Endothelial cell of umbilical vein (primary cell): ENCODE data around the gene UQCRFS1. TPM values are rescaled to one million over a fixed set of nuclear protein-coding genes. Genes with fewer than 3 reads are reported as not detected.

Experiments used
- BruUV-seq: library from RNA; stranded (reverse); fragments of 400-500 nt; replicated peaks from 2 replicates; lab custom pipeline; 2021; lab: Mats Ljungman, UMichigan
- CTCF ChIA-PET: fragments of 300-600, 350-600 bp; sonication (Branson Sonifier 250); formaldehyde crosslinking; loops from one replicate; lab custom pipeline; 2021; ENCODE audit warnings: antibody characterized with exemption, inconsistent platforms; lab: Charles Lee
- POLR2A ChIA-PET: fragments of 300-600, 350-600 bp; sonication (Branson Sonifier 250); formaldehyde crosslinking; loops from one replicate; lab custom pipeline; 2021; ENCODE audit warnings: antibody characterized with exemption, inconsistent platforms; lab: Charles Lee
- DNase-seq: peaks from one replicate; pipeline ENCODE4 v3.0.0-alpha.2; 2011; ENCODE audit warnings: low read depth, low spot score
- FAIRE-seq: peaks from 2 replicates; lab custom pipeline; 2011; peaks lifted over from hg19 to GRCh38; lab: Jason Lieb, UNC
- H2AFZ ChIP-seq: 2 replicates; pipeline ENCODE4 v1.6.0; 2012; ENCODE audit warnings: low read depth, low read length, control low read depth, inconsistent platforms
- H3K27ac ChIP-seq: 2 replicates; pipeline ENCODE4 v1.5.1; 2011; ENCODE audit warnings: low read depth, mild to moderate bottlenecking, control low read depth, low read length, moderate library complexity; ENCODE audit not compliant: insufficient read depth
- H3K27me3 ChIP-seq, 2 experiments: 2 replicates each; pipeline versions ENCODE4 v1.6.0 to v1.6.1; 2011; ENCODE audit warnings: low read length in 2 of 2, mixed read lengths in 1 of 2; ENCODE audit not compliant: control insufficient read depth in 2 of 2, insufficient read depth in 2 of 2
- H3K36me3 ChIP-seq, 2 experiments: 2 replicates in 1 of 2; 3 replicates in 1 of 2; pipeline ENCODE4 v1.5.1; 2011; ENCODE audit warnings: low read length in 2 of 2, mild to moderate bottlenecking in 1 of 2, moderate library complexity in 1 of 2; ENCODE audit not compliant: control insufficient read depth in 2 of 2, insufficient read depth in 2 of 2; ENCODE audit errors: extremely low read depth in 1 of 2
- H3K4me1 ChIP-seq: 3 replicates; pipeline ENCODE4 v1.5.1; 2011; ENCODE audit warnings: mild to moderate bottlenecking, low read length; ENCODE audit not compliant: control insufficient read depth, insufficient read depth; ENCODE audit errors: extremely low read depth
- H3K4me2 ChIP-seq: 2 replicates; pipeline ENCODE4 v1.6.1; 2011; ENCODE audit warnings: low read length, control low read depth, mixed read lengths; ENCODE audit not compliant: insufficient read depth
- H3K4me3 ChIP-seq, 3 experiments: fragments of 200-600 bp in 1 of 3; sonication (generic), shearing (Covaris generic) in 1 of 3; replicated peaks in 1 of 3; 2 replicates each; pipeline ENCODE4 v1.5.1; 2011 to 2016; ENCODE audit warnings: control low read depth in 3 of 3, low read length in 3 of 3, mild to moderate bottlenecking in 2 of 3, inconsistent platforms in 1 of 3, low read depth in 1 of 3, moderate library complexity in 1 of 3; ENCODE audit not compliant: insufficient read depth in 1 of 3
- H3K79me2 ChIP-seq: 2 replicates; pipeline ENCODE4 v1.6.0; 2012; ENCODE audit warnings: low read length, inconsistent platforms; ENCODE audit not compliant: control insufficient read depth, insufficient read depth
- H3K9ac ChIP-seq: replicated peaks from 2 replicates; pipeline ENCODE3; 2011; ENCODE audit warnings: low read length, control low read depth; ENCODE audit not compliant: insufficient read depth; ENCODE audit errors: extremely low read depth
- H3K9me1 ChIP-seq: replicated peaks from 3 replicates; pipeline ENCODE4 v1.6.0; 2011; ENCODE audit warnings: mild to moderate bottlenecking, low read length; ENCODE audit not compliant: control insufficient read depth, insufficient read depth; ENCODE audit errors: extremely low read depth
- H3K9me3 ChIP-seq: replicated peaks from 2 replicates; pipeline ENCODE4 v1.5.1; 2012; ENCODE audit warnings: low read length, inconsistent platforms; ENCODE audit not compliant: control insufficient read depth, insufficient read depth
- H4K20me1 ChIP-seq: replicated peaks from 2 replicates; pipeline ENCODE3; 2011; ENCODE audit warnings: mild to moderate bottlenecking, low read length; ENCODE audit not compliant: control insufficient read depth, insufficient read depth; ENCODE audit errors: extremely low read depth
- EZH2 ChIP-seq: IDR thresholded peaks from 2 replicates; pipeline ENCODE4 v1.6.1; 2012; ENCODE audit warnings: borderline replicate concordance, low read depth, mild to moderate bottlenecking, moderate library complexity, low read length, inconsistent platforms; ENCODE audit not compliant: severe bottlenecking
- FOS ChIP-seq: IDR thresholded peaks from 2 replicates; pipeline ENCODE4 v1.6.1; 2011; ENCODE audit warnings: mild to moderate bottlenecking, low read length, moderate library complexity, borderline replicate concordance; ENCODE audit not compliant: insufficient read depth
- GATA2 ChIP-seq: IDR thresholded peaks from 2 replicates; pipeline ENCODE4 v1.7.0; 2011; ENCODE audit warnings: low read depth, mild to moderate bottlenecking, moderate library complexity, mixed read lengths, low read length; ENCODE audit not compliant: insufficient read length, insufficient read depth
- JUN ChIP-seq: IDR thresholded peaks from 2 replicates; pipeline ENCODE4 v1.6.1; 2011; ENCODE audit warnings: borderline replicate concordance, low read depth; ENCODE audit not compliant: insufficient read length, insufficient read depth
- MAX ChIP-seq: IDR thresholded peaks from 2 replicates; pipeline ENCODE4 v1.6.1; 2011; ENCODE audit not compliant: insufficient read depth, insufficient read length
- MYC ChIP-seq: IDR thresholded peaks from one replicate; pipeline ENCODE4 v1.6.1; 2011; ENCODE audit warnings: mild to moderate bottlenecking, low read depth, low read length
- POLR2A ChIP-seq: IDR thresholded peaks from 2 replicates; pipeline ENCODE4 v1.6.1; 2012; ENCODE audit warnings: low read depth, mild to moderate bottlenecking, control low read depth, low read length
- POLR2AphosphoS5 ChIP-seq: IDR thresholded peaks from 2 replicates; pipeline ENCODE4 v1.6.1; 2012; ENCODE audit warnings: low read depth, mild to moderate bottlenecking, control low read depth, low read length, moderate library complexity; ENCODE audit not compliant: insufficient read depth
- dilution Hi-C: fragments of 300-500 bp; cut with MboI; formaldehyde crosslinking; loops from one replicate; pipeline ENCODE4 v1.15.0; 2019; ENCODE audit warnings: low sequenced_read_pairs; ENCODE audit not compliant: extremely low pct_ligation_motif_present
- intact Hi-C: fragments of 100-400 bp; cut with micrococcal nuclease; formaldehyde crosslinking; loops from one replicate; pipeline ENCODE4 v1.10.0; 2022
- polyA plus RNA-seq, 4 experiments: library from polyadenylated mRNA; depleted of rRNA in 3 of 4; stranded (reverse) in 3 of 4; unstranded in 1 of 4; fragments of >200 nt; gene quantifications; 2 replicates each; pipeline versions ENCODE4 v1.2.1 to v1.2.3, GENCODE V29; 2011 to 2012; ENCODE audit warnings: missing spikeins in 1 of 4
- total RNA-seq: library from RNA; stranded (reverse); gene quantifications from 2 replicates; pipeline ENCODE4 v1.2.3, GENCODE V29; 2021
- TF ChIP-seq, protein P1 (sequence below), 2 donors: IDR thresholded peaks; 1 replicate in 1 of 2; 2 replicates in 1 of 2; pipeline ENCODE4 v1.5.1; 2011; ENCODE audit warnings: low read length in 2 of 2, mild to moderate bottlenecking in 2 of 2, moderate library complexity in 2 of 2, control low read depth in 1 of 2, inconsistent platforms in 1 of 2, low read depth in 1 of 2; ENCODE audit not compliant: insufficient read depth in 1 of 2; ENCODE audit errors: extremely low read depth in 1 of 2

UQCRFS1 gene
- total and polyA plus RNA-seq, 2 donors (not counting 3 experiments of a cell fraction or from before 2014, with no cell fraction given), result 28.2 to 33.8 TPM

DNA sequence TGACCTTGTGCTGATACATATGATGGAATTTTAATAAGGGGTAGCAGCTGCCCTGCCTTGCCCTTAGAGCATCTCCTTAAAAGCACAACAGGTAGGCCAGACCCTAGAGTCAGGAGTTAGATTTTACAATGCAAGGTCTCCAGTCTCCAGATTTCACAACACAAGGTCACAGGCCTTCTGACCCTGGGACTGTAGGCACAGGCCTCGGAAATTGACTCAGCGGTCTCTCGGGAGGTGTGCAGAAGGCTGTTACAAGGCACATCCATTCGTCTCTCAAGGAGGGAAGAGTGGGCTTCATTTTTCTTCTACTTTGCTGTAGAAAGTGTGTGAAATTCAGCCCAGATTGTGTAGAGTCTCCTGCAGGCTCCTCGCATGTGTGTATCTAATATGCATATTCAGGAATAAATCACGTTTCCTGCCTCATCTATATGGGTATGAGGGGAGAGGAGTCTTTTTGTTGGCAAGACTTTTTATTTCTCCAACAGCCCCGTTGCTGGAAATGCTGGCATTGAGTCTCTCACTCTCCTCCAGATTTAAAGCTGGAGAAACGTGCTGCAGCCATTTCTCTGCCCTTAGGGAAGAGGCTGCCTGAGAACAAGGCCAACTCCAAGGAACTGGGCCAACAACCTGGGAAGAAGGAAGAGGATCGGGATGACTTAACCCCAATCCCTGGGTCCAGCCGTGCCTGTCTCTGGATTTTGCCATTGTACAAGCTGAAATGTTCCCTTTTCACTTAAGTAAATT lies 24.5 kb downstream of the UQCRFS1 start:
- Histone ChIP-seq H3K9me3 (no peaks in the 10 kb centered on the region), H4K20me1 (no peaks in the 10 kb centered on the region), H3K9ac (no peak overlapping the region), H3K27ac (no peak overlapping the region), H3K27me3 (no peaks in the 10 kb centered on the region), H3K4me3 (no peak overlapping the region), H3K4me2 (no peak overlapping the region), H2AFZ (no peak overlapping the region), H3K36me3 (no peaks in the 10 kb centered on the region), H3K79me2 (no peaks in the 10 kb centered on the region), H3K4me1 (no peaks in the 10 kb centered on the region), H3K9me1 (no peaks in the 10 kb centered on the region)
- dilution Hi-C loops (no loop called here), intact Hi-C loops (no loop called here)
- no TSS peak for BruUV-seq
- DNase-seq, result no peak
- FAIRE-seq, result no peak
- no peak for TF ChIP-seq MAX
- no peak for TF ChIP-seq EZH2
- TF ChIP-seq POLR2AphosphoS5, result no peak
- TF ChIP-seq, protein P1, sequence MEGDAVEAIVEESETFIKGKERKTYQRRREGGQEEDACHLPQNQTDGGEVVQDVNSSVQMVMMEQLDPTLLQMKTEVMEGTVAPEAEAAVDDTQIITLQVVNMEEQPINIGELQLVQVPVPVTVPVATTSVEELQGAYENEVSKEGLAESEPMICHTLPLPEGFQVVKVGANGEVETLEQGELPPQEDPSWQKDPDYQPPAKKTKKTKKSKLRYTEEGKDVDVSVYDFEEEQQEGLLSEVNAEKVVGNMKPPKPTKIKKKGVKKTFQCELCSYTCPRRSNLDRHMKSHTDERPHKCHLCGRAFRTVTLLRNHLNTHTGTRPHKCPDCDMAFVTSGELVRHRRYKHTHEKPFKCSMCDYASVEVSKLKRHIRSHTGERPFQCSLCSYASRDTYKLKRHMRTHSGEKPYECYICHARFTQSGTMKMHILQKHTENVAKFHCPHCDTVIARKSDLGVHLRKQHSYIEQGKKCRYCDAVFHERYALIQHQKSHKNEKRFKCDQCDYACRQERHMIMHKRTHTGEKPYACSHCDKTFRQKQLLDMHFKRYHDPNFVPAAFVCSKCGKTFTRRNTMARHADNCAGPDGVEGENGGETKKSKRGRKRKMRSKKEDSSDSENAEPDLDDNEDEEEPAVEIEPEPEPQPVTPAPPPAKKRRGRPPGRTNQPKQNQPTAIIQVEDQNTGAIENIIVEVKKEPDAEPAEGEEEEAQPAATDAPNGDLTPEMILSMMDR (IDR thresholded peaks at IDR 0.05; ENCODE audit: extremely low read depth in 1 of 2, insufficient read depth in 1 of 2, low read depth in 1 of 2, low read length in 2 of 2), result no peak
- ChIA-PET POLR2A (no interaction called here), CTCF (no interaction called here)

DNA sequence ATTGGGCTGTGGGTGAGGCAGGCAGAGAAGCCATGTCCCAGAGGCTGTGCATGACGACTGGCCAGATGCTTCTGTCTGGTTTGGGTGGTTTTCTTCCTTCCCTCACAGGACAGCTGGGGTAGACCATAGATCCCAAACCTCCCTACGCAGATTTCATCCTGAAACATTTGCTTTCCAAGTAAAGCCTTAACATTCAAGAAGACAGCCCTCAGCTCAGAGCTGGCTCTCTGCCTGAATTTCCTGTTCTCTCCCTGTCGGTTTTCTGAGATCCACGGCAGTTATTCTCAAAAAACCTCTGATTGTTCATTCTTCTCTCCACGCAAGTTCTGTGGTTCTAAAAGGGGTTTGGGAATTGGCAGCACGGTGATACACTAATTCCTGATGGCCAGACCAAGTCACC lies 25.3 kb downstream of the UQCRFS1 start:
- Histone ChIP-seq H3K4me3 (no peak overlapping the region), H3K79me2 (no peaks in the 10 kb centered on the region), H3K4me2 (no peak overlapping the region), H3K4me1 (no peaks in the 10 kb centered on the region), H3K9ac (no peak overlapping the region), H3K27me3 (no peaks in the 10 kb centered on the region), H2AFZ (no peak overlapping the region), H4K20me1 (no peaks in the 10 kb centered on the region), H3K9me1 (no peaks in the 10 kb centered on the region), H3K36me3 (no peaks in the 10 kb centered on the region), H3K9me3 (no peaks in the 10 kb centered on the region), H3K27ac (no peak overlapping the region)
- ChIA-PET POLR2A (no interaction called here), CTCF (no interaction called here)
- FAIRE-seq, result no peak
- BruUV-seq, result no TSS peak
- TF ChIP-seq EZH2 (no peak), MYC (no peak), MAX (no peak), POLR2AphosphoS5 (no peak), FOS (no peak), POLR2A (no peak), JUN (no peak), GATA2 (no peak)
- TF ChIP-seq, protein P1 (IDR thresholded peaks at IDR 0.05; ENCODE audit: extremely low read depth in 1 of 2, insufficient read depth in 1 of 2, low read depth in 1 of 2, low read length in 2 of 2), result no peak
- DNase-seq, result no peak
- dilution Hi-C loops (no loop called here), intact Hi-C loops (no loop called here)
